K562 (cell line): ENCODE measurements around the gene SH3D19. TPM values are rescaled to one million over a fixed set of nuclear protein-coding genes. Genes with fewer than 3 reads are reported as not detected.

ENCODE experiments used
- ATAC-seq: fragments of 200-7000 bp; cut with Tn5 transposase; 3 replicates; pipeline ENCODE4 v1.9.1; 2020; ENCODE audit warnings: moderate library complexity
- BruUV-seq: library from RNA; stranded (reverse); fragments of 400-500 nt; replicated peaks from 2 replicates; lab custom pipeline; 2021; lab: Mats Ljungman, UMichigan
- CTCF ChIA-PET: fragments of 300-600 bp; formaldehyde crosslinking; extraction: SDS; loops from one replicate; lab custom pipeline; 2021; ENCODE audit warnings: low intra/inter-chr PET ratio; lab: Yijun Ruan, JAX
- POLR2A ChIA-PET: fragments of 300-600, 350-650 bp; sonication (Branson Sonifier 250); formaldehyde crosslinking; extraction: SDS; loops from one replicate; lab custom pipeline; 2021; ENCODE audit warnings: antibody characterized with exemption, inconsistent platforms; lab: Yijun Ruan, JAX
- DNase-seq, 4 experiments: peaks; one replicate each; pipeline versions ENCODE4 v3.0.0 to v3.0.0-alpha.2; 2011 to 2018; ENCODE audit warnings: low spot score in 3 of 4, mixed read lengths in 3 of 4; ENCODE audit errors: extremely low read depth in 1 of 4
- FAIRE-seq: peaks from 2 replicates; lab custom pipeline; 2011; peaks lifted over from hg19 to GRCh38; lab: Jason Lieb, UNC
- H2AFZ ChIP-seq: 2 replicates; pipeline ENCODE4 v1.6.0; 2011; ENCODE audit warnings: low read depth, low read length, control low read depth, inconsistent platforms
- H3K27ac ChIP-seq: fragments of 200-600 bp; 3 replicates; pipeline ENCODE4 v1.8.0; 2011; ENCODE audit warnings: low read depth, mild to moderate bottlenecking, control low read depth, inconsistent platforms, low read length, moderate library complexity, mixed read lengths; ENCODE audit errors: extremely low read depth
- H3K27me3 ChIP-seq, 2 experiments: fragments of 300-600 bp in 1 of 2; 2 replicates in 1 of 2; 3 replicates in 1 of 2; pipeline versions ENCODE4 v1.6.0 to v1.8.0; 2011; ENCODE audit warnings: inconsistent platforms in 2 of 2, low read length in 2 of 2, mild to moderate bottlenecking in 1 of 2, mixed read lengths in 1 of 2, moderate library complexity in 1 of 2; ENCODE audit not compliant: control insufficient read depth in 2 of 2, insufficient read depth in 2 of 2
- H3K36me3 ChIP-seq: fragments of 300-600 bp; 3 replicates; pipeline ENCODE4 v1.8.0; 2011; ENCODE audit warnings: mild to moderate bottlenecking, low read length, inconsistent platforms; ENCODE audit not compliant: control insufficient read depth, insufficient read depth
- H3K4me1 ChIP-seq, 2 experiments: fragments of 200-600 bp in 1 of 2; replicated peaks in 1 of 2; 2 replicates in 1 of 2; 3 replicates in 1 of 2; pipeline versions ENCODE4 v1.5.1 to v1.8.0; 2011; ENCODE audit warnings: inconsistent platforms in 2 of 2, low read length in 2 of 2, mild to moderate bottlenecking in 1 of 2, mixed read lengths in 1 of 2, moderate library complexity in 1 of 2; ENCODE audit not compliant: control insufficient read depth in 2 of 2, insufficient read depth in 2 of 2
- H3K4me2 ChIP-seq: 2 replicates; pipeline ENCODE4 v1.6.1; 2011; ENCODE audit warnings: low read length, control low read depth, inconsistent platforms, mixed read lengths; ENCODE audit not compliant: insufficient read depth
- H3K4me3 ChIP-seq: fragments of 200-600 bp; sonication (generic), shearing (Covaris generic); 2 replicates; pipeline ENCODE4 v1.5.1; 2016; ENCODE audit warnings: control low read depth, inconsistent platforms
- H3K79me2 ChIP-seq: fragments of 200-600 bp; 3 replicates; pipeline ENCODE4 v1.8.0; 2011; ENCODE audit warnings: low read length, inconsistent platforms; ENCODE audit not compliant: control insufficient read depth, insufficient read depth
- H3K9ac ChIP-seq, 2 experiments: 2 replicates each; pipeline versions ENCODE4 v1.6.0 to v1.6.1; 2011; ENCODE audit warnings: low read depth in 2 of 2, low read length in 2 of 2, control low read depth in 1 of 2, inconsistent platforms in 1 of 2, mild to moderate bottlenecking in 1 of 2, mixed read lengths in 1 of 2; ENCODE audit not compliant: insufficient read depth in 1 of 2
- H3K9me1 ChIP-seq: one replicate; pipeline ENCODE4 v1.6.0; 2011; ENCODE audit warnings: inconsistent platforms, mild to moderate bottlenecking, low read length, moderate library complexity; ENCODE audit not compliant: control insufficient read depth, insufficient read depth
- H3K9me3 ChIP-seq: replicated peaks from 2 replicates; pipeline ENCODE4 v1.5.1; 2011; ENCODE audit warnings: low read depth, low read length, inconsistent platforms; ENCODE audit not compliant: control insufficient read depth, insufficient read depth
- H4K20me1 ChIP-seq: replicated peaks from 2 replicates; pipeline ENCODE4 v1.6.1; 2011; ENCODE audit warnings: low read length, inconsistent platforms, mixed read lengths; ENCODE audit not compliant: control insufficient read depth, insufficient read depth
- ATF7 ChIP-seq: fragments of 450-650 bp; IDR thresholded peaks from 2 replicates; pipeline ENCODE4 v1.7.1; 2014; ENCODE audit warnings: mild to moderate bottlenecking, moderate library complexity
- BRCA1 ChIP-seq, 2 experiments: fragments of 450-650 bp in 1 of 2; sonication (generic) in 1 of 2; formaldehyde crosslinking in 1 of 2; IDR thresholded peaks; 2 replicates each; pipeline versions ENCODE4 v1.5.0 to v1.6.1; 2017 to 2020; ENCODE audit warnings: mild to moderate bottlenecking in 1 of 2, missing genetic modification reagents in 1 of 2
- CBX2 ChIP-seq: fragments of 200-600 bp; sonication (generic); IDR thresholded peaks from one replicate; pipeline ENCODE4 v1.6.1; 2012; ENCODE audit warnings: mild to moderate bottlenecking, low read length, inconsistent platforms; ENCODE audit not compliant: insufficient read depth, poor library complexity, severe bottlenecking
- HNRNPUL1 ChIP-seq: fragments of 200-400 bp; formaldehyde crosslinking; IDR thresholded peaks from 2 replicates; pipeline ENCODE4 v1.6.1; 2017; ENCODE audit warnings: low read length
- MTA1 ChIP-seq: fragments of 450-650 bp; IDR thresholded peaks from 2 replicates; pipeline ENCODE4 v1.6.1; 2017; ENCODE audit warnings: borderline replicate concordance
- POLR2B ChIP-seq: fragments of 450-650 bp; IDR thresholded peaks from 2 replicates; pipeline ENCODE4 v1.6.1; 2018; ENCODE audit warnings: low read depth; ENCODE audit not compliant: partially characterized antibody
- SMAD3 ChIP-seq: fragments of 450-650 bp; formaldehyde crosslinking; conservative IDR thresholded peaks from 2 replicates; pipeline ENCODE4 v1.4.0; 2020; ENCODE audit warnings: mild to moderate bottlenecking
- U2AF2 ChIP-seq: fragments of 200-400 bp; formaldehyde crosslinking; optimal IDR thresholded peaks from 2 replicates; pipeline ENCODE3; 2017; ENCODE audit warnings: low read depth, mild to moderate bottlenecking, low read length
- ZNF175 ChIP-seq: fragments of 200-800 bp; sonication (Bioruptor generic); IDR thresholded peaks from 2 replicates; pipeline ENCODE4 v1.6.1; 2016; ENCODE audit warnings: low read depth, mild to moderate bottlenecking, missing genetic modification characterization, missing compliant biosample characterization
- ZNF217 ChIP-seq: sonication (generic); formaldehyde crosslinking; IDR thresholded peaks from 2 replicates; pipeline ENCODE4 v1.8.0; 2022; ENCODE audit warnings: mild to moderate bottlenecking, missing genetic modification reagents
- ZNF444 ChIP-seq: fragments of 250-450 bp; sonication (Bioruptor Pico); IDR thresholded peaks from 2 replicates; pipeline ENCODE4 v1.4.0; 2020; ENCODE audit warnings: mild to moderate bottlenecking, moderate library complexity
- WGBS: fragments of 100-300 bp; shearing (Covaris generic); methylation state at CpG from one replicate; pipeline ENCODE4 v1.1.6; 2016; ENCODE audit warnings: low coverage, mixed read lengths; ENCODE audit not compliant: insufficient coverage; ENCODE audit errors: missing lambda C conversion rate; 5-methylcytosine and 5-hydroxymethylcytosine counted together
- in situ Hi-C: fragments of 300-500 bp; cut with MboI; formaldehyde crosslinking; loops from 4 replicates; pipeline ENCODE4 v1.15.0; 2018; ENCODE audit warnings: inconsistent platforms, mixed read lengths
- intact Hi-C: fragments of 100-400 bp; cut with micrococcal nuclease; formaldehyde crosslinking; loops from 2 replicates; pipeline ENCODE4 v1.14.2; 2022
- polyA plus RNA-seq, 8 experiments: library from polyadenylated mRNA; depleted of rRNA in 4 of 8; stranded (reverse) in 5 of 8; unstranded in 3 of 8; fragments of >200 nt; fragmentation: Nextera tagmentation in 2 of 8; fragmentation: Illumina TruSeq in 1 of 8; extraction: Ambion mirVana in 2 of 8; extraction: Trizol in 1 of 8; gene quantifications; 2 replicates each; pipeline versions ENCODE4 v1.2.1 to v1.2.3, GENCODE V29; 2011 to 2014; ENCODE audit warnings: inconsistent platforms in 1 of 8, missing spikeins in 1 of 8
- total RNA-seq, 7 experiments: library from RNA; depleted of rRNA in 6 of 7; stranded (reverse); fragments of >200 nt in 6 of 7; fragmentation: Illumina TruSeq in 2 of 7; extraction: Trizol in 2 of 7; gene quantifications; 2 replicates each; pipeline versions ENCODE4 v1.2.1 to v1.2.3, GENCODE V29; 2011 to 2021; ENCODE audit warnings: low replicate concordance in 1 of 7
- TF ChIP-seq, protein P1 (sequence below): fragments of 450-650 bp; conservative IDR thresholded peaks from 2 replicates; pipeline ENCODE4 v1.6.1; 2016; ENCODE audit warnings: missing genetic modification characterization, low read depth, mild to moderate bottlenecking, missing compliant biosample characterization, moderate library complexity
- TF ChIP-seq, protein P2 (sequence below): fragments of 200-400 bp; formaldehyde crosslinking; IDR thresholded peaks from 2 replicates; pipeline ENCODE4 v1.6.1; 2017; ENCODE audit warnings: mild to moderate bottlenecking, low read depth, low read length, moderate library complexity
- TF ChIP-seq, protein P3 (sequence below), 2 experiments: fragments of 450-650 bp in 1 of 2; sonication (generic) in 1 of 2; formaldehyde crosslinking in 1 of 2; IDR thresholded peaks in 1 of 2; conservative IDR thresholded peaks in 1 of 2; 2 replicates each; pipeline versions ENCODE4 v1.6.1 to v1.8.1; 2016 to 2023; ENCODE audit warnings: mild to moderate bottlenecking in 2 of 2, moderate library complexity in 2 of 2, inconsistent platforms in 1 of 2, missing genetic modification reagents in 1 of 2
- TF ChIP-seq, protein P4 (sequence below): fragments of 200-800 bp; sonication (Bioruptor generic); IDR thresholded peaks from 2 replicates; pipeline ENCODE4 v1.6.1; 2017; ENCODE audit warnings: missing genetic modification characterization, missing compliant biosample characterization

The SH3D19 gene
- total and polyA plus RNA-seq, 9 of the 15 experiments (the other 6 are each of a cell fraction or from before 2014, with no cell fraction given): 0.42 to 2.2 (median 1.1) TPM; not detected in 6

DNA sequence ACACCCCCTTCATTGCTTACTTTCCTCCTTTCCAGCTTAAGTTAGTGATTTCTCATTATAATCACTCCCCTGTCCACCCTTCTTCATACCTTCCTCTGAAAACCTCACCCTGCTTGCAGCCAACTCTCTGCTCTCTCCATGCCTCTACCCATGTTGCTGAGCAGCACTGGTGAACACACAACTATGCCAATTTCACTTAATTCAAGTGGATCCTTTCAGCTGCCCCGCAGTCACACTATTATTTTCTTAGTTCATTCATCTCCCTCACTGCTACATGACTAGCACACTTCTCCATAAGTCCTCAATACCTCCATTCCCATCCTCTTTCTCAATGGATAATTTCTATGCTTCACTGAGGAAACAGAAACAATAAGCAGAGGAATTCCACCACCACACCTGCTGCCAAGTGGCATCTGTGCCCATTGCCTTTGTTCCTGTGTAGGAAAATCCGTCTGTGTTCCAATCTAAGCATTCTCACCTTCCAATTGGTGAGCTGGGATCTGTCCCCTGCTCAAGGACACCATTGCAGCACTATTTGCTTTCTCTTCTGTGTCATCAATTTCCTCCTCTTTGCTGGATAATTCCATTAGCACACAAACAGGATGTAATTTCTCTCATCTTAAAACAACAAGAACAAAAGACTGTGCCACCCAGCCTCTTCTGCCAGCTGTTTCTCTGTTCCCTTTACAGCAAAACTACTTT lies 73.7 kb downstream of the SH3D19 start:
- no TSS peak for BruUV-seq
- Histone ChIP-seq H3K27me3 (peaks cover 4 to 13% of the 10 kb centered on the region in 2 experiments; a peak in 3 of 5 replicates), H3K4me1 (no peaks in the 10 kb centered on the region), H3K36me3 (no peaks in the 10 kb centered on the region), H3K79me2 (no peaks in the 10 kb centered on the region), H3K9ac (no peak overlapping the region), H3K9me3 (no peaks in the 10 kb centered on the region), H3K27ac (no peak overlapping the region), H3K4me2 (no peak overlapping the region), H4K20me1 (no peaks in the 10 kb centered on the region), H3K9me1 (no peaks in the 10 kb centered on the region), H3K4me3 (no peak overlapping the region), H2AFZ (no peak overlapping the region)
- DNase-seq: no peak
- ChIA-PET CTCF (no interaction called here), POLR2A (no interaction called here)
- 0% methylated on average over 2 of the region's 2 CpGs for WGBS
- FAIRE-seq: no peak
- TF ChIP-seq POLR2B (no peak), BRCA1 (IDR thresholded peaks at IDR 0.05) (no peak), BRCA1 (CRISPR knock-in tag; IDR thresholded peaks at IDR 0.05) (no peak), MTA1 (no peak), SMAD3 (no peak), CBX2 (no peak), ZNF444 (no peak), ZNF217 (CRISPR knock-in tag) (no peak), HNRNPUL1 (no peak), U2AF2 (no peak), ZNF175 (CRISPR knock-in tag) (no peak), ATF7 (no peak)
- TF ChIP-seq, protein P1, sequence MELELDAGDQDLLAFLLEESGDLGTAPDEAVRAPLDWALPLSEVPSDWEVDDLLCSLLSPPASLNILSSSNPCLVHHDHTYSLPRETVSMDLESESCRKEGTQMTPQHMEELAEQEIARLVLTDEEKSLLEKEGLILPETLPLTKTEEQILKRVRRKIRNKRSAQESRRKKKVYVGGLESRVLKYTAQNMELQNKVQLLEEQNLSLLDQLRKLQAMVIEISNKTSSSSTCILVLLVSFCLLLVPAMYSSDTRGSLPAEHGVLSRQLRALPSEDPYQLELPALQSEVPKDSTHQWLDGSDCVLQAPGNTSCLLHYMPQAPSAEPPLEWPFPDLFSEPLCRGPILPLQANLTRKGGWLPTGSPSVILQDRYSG (tag): no peak
- TF ChIP-seq, protein P2, sequence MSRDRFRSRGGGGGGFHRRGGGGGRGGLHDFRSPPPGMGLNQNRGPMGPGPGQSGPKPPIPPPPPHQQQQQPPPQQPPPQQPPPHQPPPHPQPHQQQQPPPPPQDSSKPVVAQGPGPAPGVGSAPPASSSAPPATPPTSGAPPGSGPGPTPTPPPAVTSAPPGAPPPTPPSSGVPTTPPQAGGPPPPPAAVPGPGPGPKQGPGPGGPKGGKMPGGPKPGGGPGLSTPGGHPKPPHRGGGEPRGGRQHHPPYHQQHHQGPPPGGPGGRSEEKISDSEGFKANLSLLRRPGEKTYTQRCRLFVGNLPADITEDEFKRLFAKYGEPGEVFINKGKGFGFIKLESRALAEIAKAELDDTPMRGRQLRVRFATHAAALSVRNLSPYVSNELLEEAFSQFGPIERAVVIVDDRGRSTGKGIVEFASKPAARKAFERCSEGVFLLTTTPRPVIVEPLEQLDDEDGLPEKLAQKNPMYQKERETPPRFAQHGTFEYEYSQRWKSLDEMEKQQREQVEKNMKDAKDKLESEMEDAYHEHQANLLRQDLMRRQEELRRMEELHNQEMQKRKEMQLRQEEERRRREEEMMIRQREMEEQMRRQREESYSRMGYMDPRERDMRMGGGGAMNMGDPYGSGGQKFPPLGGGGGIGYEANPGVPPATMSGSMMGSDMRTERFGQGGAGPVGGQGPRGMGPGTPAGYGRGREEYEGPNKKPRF: no peak
- TF ChIP-seq, protein P3, sequence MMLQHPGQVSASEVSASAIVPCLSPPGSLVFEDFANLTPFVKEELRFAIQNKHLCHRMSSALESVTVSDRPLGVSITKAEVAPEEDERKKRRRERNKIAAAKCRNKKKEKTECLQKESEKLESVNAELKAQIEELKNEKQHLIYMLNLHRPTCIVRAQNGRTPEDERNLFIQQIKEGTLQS (IDR thresholded peaks at IDR 0.05): no peak
- TF ChIP-seq, protein P3 (CRISPR knock-in tag; conservative IDR thresholded peaks at IDR 0.05): no peak
- TF ChIP-seq, protein P4, sequence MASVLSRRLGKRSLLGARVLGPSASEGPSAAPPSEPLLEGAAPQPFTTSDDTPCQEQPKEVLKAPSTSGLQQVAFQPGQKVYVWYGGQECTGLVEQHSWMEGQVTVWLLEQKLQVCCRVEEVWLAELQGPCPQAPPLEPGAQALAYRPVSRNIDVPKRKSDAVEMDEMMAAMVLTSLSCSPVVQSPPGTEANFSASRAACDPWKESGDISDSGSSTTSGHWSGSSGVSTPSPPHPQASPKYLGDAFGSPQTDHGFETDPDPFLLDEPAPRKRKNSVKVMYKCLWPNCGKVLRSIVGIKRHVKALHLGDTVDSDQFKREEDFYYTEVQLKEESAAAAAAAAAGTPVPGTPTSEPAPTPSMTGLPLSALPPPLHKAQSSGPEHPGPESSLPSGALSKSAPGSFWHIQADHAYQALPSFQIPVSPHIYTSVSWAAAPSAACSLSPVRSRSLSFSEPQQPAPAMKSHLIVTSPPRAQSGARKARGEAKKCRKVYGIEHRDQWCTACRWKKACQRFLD (CRISPR knock-in tag): no peak
- in situ Hi-C loops (no loop called here), intact Hi-C loops (no loop called here)
- no peak for ATAC-seq
